T1000 (cell line): ENCODE results near the gene GCSAM.

Experiments used
- DNase-seq: peaks from one replicate; lab custom pipeline; 2025; ENCODE audit warnings: mixed read lengths; lab: John Stamatoyannopoulos, UW

The GCSAM gene

GRCh38 chr3:112104774-112105173, 28.3 kb downstream of the GCSAM start:
- no peak for DNase-seq

- peak; percentile 29 for DNase-seq
Observed at GRCh38 chr3:112101916-112102315, 31.1 kb downstream of the GCSAM start.

- peak; percentile 82 for DNase-seq
Observed at GRCh38 chr3:112097378-112097777, 35.7 kb downstream of the GCSAM start.

- DNase-seq, result no peak
Observed at GRCh38 chr3:112096176-112096575, 36.9 kb downstream of the GCSAM start.

GRCh38 chr3:112095731-112096130, 37.3 kb downstream of the GCSAM start:
- no peak for DNase-seq

GRCh38 chr3:112093180-112093522, 39.9 kb downstream of the GCSAM start:
- no peak for DNase-seq

GRCh38 chr3:112092496-112093179, 40.4 kb downstream of the GCSAM start:
- DNase-seq, result no peak

GRCh38 chr3:112090887-112091586, 42.0 kb downstream of the GCSAM start:
- DNase-seq, result no peak

- DNase-seq, result no peak
Observed at GRCh38 chr3:112089956-112090886, 42.8 kb downstream of the GCSAM start.

GRCh38 chr3:112088944-112089343, 44.1 kb downstream of the GCSAM start:
- no peak for DNase-seq

GRCh38 chr3:112087746-112088145, 45.3 kb downstream of the GCSAM start:
- no peak for DNase-seq

GRCh38 chr3:112086875-112087524, 46.0 kb downstream of the GCSAM start:
- DNase-seq, result no peak

GRCh38 chr3:112086076-112086854, 46.8 kb downstream of the GCSAM start, which contains the start of gene C3orf52:
Gene C3orf52, plus strand, starts transcription at chr3:112086389. Its CDS starts 19 bp downstream, at chr3:112086408.
- peak; percentile 61 for DNase-seq

- DNase-seq, result no peak
Observed at GRCh38 chr3:112085735-112086075, 47.3 kb downstream of the GCSAM start.

- DNase-seq, result no peak
Observed at GRCh38 chr3:112084980-112085705, 47.9 kb downstream of the GCSAM start.

GRCh38 chr3:112083239-112083638, 49.8 kb downstream of the GCSAM start:
- DNase-seq, result no peak

- DNase-seq, result no peak
Observed at GRCh38 chr3:112078125-112079083, 54.6 kb downstream of the GCSAM start.

GRCh38 chr3:112074616-112075497, 58.2 kb downstream of the GCSAM start:
- DNase-seq, result peak; percentile 71
